CD4-positive, alpha-beta T cell treated with Interleukin-21 for 1 hour (primary cell): Measurements from ENCODE around the gene CPNE4.

Experiments
- DNase-seq: peaks from one replicate; pipeline ENCODE4 v3.0.0-alpha.2; 2020

The CPNE4 gene

DNA sequence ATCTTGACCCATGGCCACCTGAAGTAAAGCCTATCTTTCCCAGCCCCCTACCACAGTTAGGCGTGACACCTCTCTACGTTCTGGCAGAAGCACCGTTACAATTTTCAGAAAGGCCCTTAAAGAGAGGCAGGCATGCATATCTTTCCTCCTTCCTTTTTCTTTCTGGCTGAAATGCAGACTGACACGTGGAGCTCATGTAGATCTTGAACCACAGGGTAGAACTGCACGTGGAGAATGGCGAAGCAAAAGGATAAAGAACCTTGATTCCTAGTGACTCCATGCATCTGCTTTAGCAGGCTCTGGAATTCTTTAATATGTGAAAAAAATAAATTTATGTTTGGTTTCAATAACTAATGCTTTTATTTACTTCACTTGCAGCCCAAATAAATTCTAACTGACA is 166.6 kb downstream of the CPNE4 start:
- no peak for DNase-seq

DNA sequence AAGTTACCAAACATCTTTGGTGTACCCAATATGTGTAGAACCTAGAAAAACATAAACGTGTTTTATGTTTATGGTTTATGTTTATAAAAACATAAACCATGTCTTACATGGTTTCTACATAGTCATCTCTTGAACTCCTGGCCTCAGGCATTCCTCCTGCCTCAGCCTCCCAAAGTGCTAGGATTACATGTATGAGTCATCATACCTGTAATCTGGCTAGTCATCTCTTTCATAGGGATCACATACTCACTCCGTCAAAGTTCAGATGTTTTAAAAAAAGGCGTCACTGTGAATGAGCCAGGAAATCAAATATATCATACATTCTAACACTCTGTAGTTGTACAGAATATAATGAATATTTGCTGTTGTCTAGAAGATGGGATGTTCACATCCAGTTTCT is 178.6 kb downstream of the CPNE4 start:
- DNase-seq, result no peak

DNA sequence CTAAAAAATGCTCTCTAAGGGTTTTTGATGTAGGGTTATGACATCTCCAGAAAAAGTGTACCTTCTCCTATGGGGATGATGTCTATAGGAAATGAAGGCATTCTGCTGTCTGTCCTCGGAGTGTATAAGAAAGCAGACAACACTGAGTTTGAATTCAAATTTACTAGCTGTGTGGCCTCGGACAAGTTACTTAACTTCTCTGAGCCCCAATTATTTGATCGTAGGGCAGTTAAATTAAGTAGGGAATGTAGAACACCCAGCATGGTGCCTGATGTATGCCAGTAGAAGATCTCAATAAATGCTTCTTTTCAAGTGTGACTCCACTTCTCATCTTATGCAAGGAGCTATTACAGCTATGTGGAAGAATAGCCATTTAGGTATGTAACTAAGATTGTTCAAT is 184.6 kb downstream of the CPNE4 start:
- DNase-seq, result no peak

- no peak for DNase-seq
These were observed 185.2 kb downstream of the CPNE4 start for GRCh38 chr3:131849616-131850015.

DNA sequence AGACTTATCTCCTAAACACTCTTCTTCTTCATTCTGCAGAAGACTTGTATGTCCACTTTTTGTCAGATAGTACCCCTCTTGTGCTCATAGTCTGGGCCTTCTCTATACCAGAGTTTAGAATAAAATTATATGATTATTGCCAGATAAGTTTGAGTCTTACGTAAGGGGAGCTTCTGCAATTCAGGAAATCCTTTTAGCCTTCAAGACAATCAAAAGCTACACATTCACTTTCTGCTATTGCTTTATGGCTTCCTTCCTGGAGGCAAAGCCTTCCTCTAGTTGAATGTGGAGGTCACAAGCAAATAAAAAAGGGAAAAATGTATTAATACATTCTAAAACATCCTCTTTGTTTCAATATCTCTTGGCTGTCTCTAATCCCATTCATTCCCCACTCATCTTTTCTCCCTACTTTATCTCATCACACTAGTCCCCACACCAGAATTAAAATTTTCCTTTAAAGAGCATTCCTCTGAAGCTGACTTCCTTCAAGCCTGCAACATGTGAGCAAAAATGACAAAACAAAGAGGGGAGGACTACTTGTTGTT is 186.8 kb downstream of the CPNE4 start:
- no peak for DNase-seq

- no peak for DNase-seq
These were observed 188.4 kb downstream of the CPNE4 start for GRCh38 chr3:131846296-131846924.

DNA sequence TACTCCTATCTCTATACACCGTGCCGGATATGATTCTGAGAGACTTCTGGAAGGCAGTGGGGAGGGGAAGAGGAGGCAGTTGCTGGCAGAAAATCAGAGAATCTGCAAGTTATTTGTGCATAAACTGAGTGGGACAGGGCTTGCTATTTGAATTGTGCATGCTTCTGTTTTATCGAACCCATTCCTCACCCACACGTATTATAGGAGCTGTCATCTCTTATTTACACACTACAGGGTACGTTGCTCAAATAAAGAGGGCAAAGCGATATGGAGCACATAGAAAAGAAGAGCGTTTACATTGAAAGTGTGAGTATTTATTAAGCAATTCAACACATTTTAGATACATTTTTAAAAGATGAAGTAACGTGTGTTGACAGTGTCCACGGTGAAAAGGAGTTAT is 191.6 kb downstream of the CPNE4 start:
- DNase-seq, result no peak

DNA sequence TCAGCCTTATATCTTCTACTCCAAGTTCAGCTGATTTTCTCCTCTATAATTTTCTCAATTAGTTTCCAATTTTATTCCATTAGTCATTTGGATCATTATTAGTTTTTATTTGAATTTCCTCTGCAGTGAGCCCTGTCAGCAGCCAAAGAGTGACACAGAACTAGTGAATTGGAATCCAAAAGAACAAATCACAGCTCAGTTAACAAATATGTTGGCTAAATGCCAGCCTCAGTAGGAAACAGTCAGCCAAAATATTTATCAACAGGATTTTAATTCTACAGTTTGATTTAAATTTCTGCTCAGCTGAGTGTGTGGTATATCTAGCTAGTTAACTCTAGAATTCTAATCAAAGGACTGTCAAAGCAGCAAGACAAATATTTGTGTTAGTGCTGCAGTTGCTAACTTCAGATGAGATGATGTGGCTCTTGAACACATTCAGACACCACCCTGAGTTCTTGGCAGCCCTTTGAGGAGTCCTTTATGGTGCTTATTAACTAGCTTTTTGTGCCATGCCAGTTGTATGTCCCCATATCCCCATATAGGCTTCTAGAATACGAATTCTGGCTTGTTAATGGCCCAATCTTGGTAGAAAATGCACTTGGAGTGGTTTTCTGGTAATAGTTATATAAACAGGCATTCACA is 194.5 kb downstream of the CPNE4 start:
- DNase-seq, result no peak

DNA sequence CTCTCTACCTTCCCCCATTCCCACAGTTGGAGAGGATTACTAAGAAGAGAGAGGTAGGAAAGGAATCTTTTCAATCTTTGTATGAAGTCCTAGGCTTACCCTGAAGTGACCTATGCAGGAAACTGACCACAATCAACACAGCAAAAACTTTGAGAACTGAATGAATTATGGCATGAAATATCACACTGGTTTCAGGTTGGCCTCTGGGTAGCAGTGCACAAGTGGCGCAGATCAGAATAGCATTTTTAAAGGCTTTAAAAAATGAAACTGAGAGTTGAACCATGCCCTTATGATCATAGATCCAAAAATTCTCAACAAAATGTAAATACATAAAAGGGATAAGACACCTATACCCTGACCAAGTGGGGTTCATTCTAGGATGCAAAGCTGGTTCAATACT is 198.9 kb downstream of the CPNE4 start:
- no peak for DNase-seq

- DNase-seq, result no peak
These were observed 203.2 kb downstream of the CPNE4 start for GRCh38 chr3:131831608-131832007.

- no peak for DNase-seq
These were observed 213.5 kb downstream of the CPNE4 start for GRCh38 chr3:131821191-131821762.

DNA sequence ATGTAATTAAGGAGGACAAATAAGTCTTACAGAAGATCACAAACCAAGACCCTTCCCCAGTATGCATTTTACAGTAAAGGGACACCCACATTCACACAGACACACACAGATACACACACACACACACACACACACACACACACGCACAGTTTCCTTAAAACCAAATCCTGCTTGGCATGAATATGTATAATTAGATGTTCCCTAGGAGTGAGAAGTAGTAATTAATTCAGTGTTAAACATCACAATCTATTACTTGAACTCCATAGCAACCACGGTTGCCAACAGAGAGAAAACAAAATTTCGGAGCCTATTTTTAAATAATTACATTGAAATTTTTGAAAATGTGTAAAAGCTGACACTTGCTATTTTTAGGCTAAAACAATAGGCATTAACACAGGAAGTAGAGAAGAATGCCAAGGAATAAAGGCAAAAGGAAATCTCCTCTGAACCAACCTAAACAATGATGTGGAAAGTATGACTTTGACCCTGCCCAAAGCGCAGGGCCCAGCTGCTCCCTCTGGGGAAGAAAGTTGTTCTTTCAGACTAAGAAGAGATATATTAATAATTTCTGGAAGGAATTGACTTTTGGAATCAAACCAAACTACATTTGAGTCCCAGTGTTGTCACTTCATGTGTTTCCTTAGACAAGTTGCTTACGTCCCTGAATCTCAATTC is 215.3 kb downstream of the CPNE4 start:
- no peak for DNase-seq

GRCh38 chr3:131812433-131812832 is 222.4 kb downstream of the CPNE4 start:
- DNase-seq, result no peak

- no peak for DNase-seq
These were observed 223.3 kb downstream of the CPNE4 start for GRCh38 chr3:131811481-131811880.

- DNase-seq, result no peak
These were observed 227.0 kb downstream of the CPNE4 start for GRCh38 chr3:131807822-131808221.

- DNase-seq, result no peak
These were observed 228.1 kb downstream of the CPNE4 start for GRCh38 chr3:131806736-131807135.

GRCh38 chr3:131804565-131805133 is 230.2 kb downstream of the CPNE4 start:
- no peak for DNase-seq

- no peak for DNase-seq
These were observed 231.7 kb downstream of the CPNE4 start for GRCh38 chr3:131803113-131803512.

- no peak for DNase-seq
These were observed 232.8 kb downstream of the CPNE4 start for GRCh38 chr3:131802029-131802428.

DNA sequence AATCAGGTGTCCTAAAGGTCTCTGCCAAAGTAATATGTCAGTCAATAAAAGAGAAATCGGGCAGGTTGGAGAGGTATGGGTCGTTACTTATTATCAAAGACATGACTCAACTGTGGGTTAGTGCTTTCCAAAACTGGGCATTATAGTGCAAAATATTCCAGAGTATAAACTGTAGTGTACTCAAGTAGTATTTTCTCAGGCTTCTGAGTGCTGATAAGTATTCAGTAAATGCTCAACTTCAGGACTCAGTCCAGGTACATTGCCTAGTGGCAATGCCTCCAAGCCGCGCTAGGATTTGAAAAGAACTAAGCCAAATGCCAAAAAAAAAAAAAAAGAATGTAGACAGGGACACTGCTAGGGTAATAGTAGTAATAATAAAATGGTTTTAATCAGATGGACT is 233.2 kb downstream of the CPNE4 start:
- no peak for DNase-seq

DNA sequence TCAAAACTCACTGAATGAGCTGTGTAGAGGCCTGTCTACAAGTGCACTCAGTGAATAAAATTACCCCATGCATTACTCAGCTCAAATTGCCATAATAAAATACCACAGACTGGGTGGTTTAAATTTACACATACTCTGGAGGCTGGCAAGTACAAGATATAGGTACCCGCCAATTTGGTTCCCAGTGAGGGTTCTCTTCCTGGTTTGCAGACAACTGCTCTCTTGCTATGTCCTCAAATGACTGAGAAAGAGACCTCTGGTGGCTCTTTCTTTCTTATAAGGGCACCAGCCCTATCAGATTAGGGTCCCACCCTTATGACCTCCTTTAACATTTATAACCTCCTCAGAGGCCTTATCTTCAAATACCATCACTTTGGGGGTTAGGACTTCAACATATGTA is 237.0 kb downstream of the CPNE4 start:
- no peak for DNase-seq

GRCh38 chr3:131796558-131797198 is 238.1 kb downstream of the CPNE4 start:
- no peak for DNase-seq

DNA sequence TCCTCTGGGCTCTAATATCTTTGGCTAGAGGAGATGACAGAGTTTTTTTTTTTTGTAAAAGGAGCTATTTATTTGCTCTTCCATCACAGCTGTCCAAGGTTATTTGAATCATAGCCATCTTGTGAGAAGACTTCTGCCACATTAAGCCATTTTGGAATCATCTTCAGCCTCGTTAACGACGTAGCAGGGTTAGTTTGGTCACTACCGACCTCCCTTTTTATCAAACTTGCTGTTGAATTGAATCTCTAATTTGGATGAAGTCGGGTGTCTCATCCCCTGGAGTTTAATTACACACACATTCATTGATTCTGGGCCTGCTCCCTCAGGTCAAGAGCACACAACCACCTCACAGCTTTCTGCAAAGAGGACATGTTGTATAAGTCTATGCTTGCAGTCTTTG is 238.7 kb downstream of the CPNE4 start:
- DNase-seq, result no peak
